GM12878 (cell line): ENCODE measurements around the gene SRP14. TPM values are rescaled to one million over a fixed set of nuclear protein-coding genes. Genes with fewer than 3 reads are reported as not detected.

Source experiments
- ATAC-seq: fragments of 200-7000 bp; cut with Tn5 transposase; 3 replicates; pipeline ENCODE4 v1.9.1; 2020; ENCODE audit warnings: mild to moderate bottlenecking, moderate library complexity
- BruUV-seq: library from RNA; stranded (reverse); fragments of 400-500 nt; replicated peaks from 2 replicates; lab custom pipeline; 2021; lab: Mats Ljungman, UMichigan
- CTCF ChIA-PET: fragments of 300-600 bp; sonication (Branson Sonifier 250); formaldehyde crosslinking; extraction: SDS; loops from one replicate; lab custom pipeline; 2021; ENCODE audit warnings: inconsistent platforms; lab: Yijun Ruan, JAX
- POLR2A ChIA-PET: fragments of 350-600 bp; formaldehyde crosslinking; extraction: SDS; loops from one replicate; lab custom pipeline; 2021; ENCODE audit warnings: inconsistent platforms; lab: Charles Lee
- RAD21 ChIA-PET: fragments of 300-600 bp; sonication (Branson Sonifier 250); formaldehyde crosslinking; loops from one replicate; lab custom pipeline; 2023; ENCODE audit warnings: antibody characterized with exemption; ENCODE audit not compliant: unreplicated experiment; lab: Charles Lee
- SMC1A ChIA-PET: fragments of 300-600 bp; sonication (Branson Sonifier 250); formaldehyde crosslinking; loops from one replicate; lab custom pipeline; 2023; ENCODE audit not compliant: unreplicated experiment, uncharacterized antibody; lab: Charles Lee
- DNase-seq: peaks from one replicate; pipeline ENCODE4 v3.0.0-alpha.2; 2011; ENCODE audit warnings: low read depth, low spot score
- FAIRE-seq: peaks from 3 replicates; lab custom pipeline; 2011; peaks lifted over from hg19 to GRCh38; lab: Jason Lieb, UNC
- H2AFZ ChIP-seq: 2 replicates; pipeline ENCODE4 v1.6.0; 2011; ENCODE audit warnings: low read depth, low read length, control low read depth; ENCODE audit not compliant: control insufficient read depth
- H3K27ac ChIP-seq: 2 replicates; pipeline ENCODE4 v1.5.1; 2011; ENCODE audit warnings: control low read depth; ENCODE audit not compliant: control insufficient read depth, insufficient read depth
- H3K27me3 ChIP-seq, 2 experiments: replicated peaks in 1 of 2; 2 replicates each; pipeline versions ENCODE4 v1.6.0 to v1.6.1; 2011; ENCODE audit warnings: low read length in 1 of 2; ENCODE audit not compliant: control insufficient read depth in 2 of 2, insufficient read depth in 2 of 2
- H3K36me3 ChIP-seq, 2 experiments: 2 replicates each; pipeline ENCODE4 v1.5.1; 2011; ENCODE audit warnings: low read length in 1 of 2; ENCODE audit not compliant: control insufficient read depth in 2 of 2, insufficient read depth in 2 of 2
- H3K4me1 ChIP-seq: 2 replicates; pipeline ENCODE4 v1.6.1; 2011; ENCODE audit warnings: mild to moderate bottlenecking, low read length, moderate library complexity, mixed read lengths; ENCODE audit not compliant: control insufficient read depth, insufficient read depth
- H3K4me2 ChIP-seq: 2 replicates; pipeline ENCODE4 v1.6.0; 2011; ENCODE audit warnings: control low read depth; ENCODE audit not compliant: control insufficient read depth, insufficient read depth
- H3K4me3 ChIP-seq: fragments of 200-600 bp; sonication (generic); 2 replicates; pipeline ENCODE4 v1.5.1; 2016
- H3K79me2 ChIP-seq: 2 replicates; pipeline ENCODE4 v1.6.0; 2011; ENCODE audit warnings: low read length; ENCODE audit not compliant: control insufficient read depth, insufficient read depth
- H3K9ac ChIP-seq: 2 replicates; pipeline ENCODE4 v1.8.0; 2011; ENCODE audit warnings: low read length, control low read depth, mixed read lengths; ENCODE audit not compliant: control insufficient read depth, insufficient read depth
- H3K9me3 ChIP-seq: replicated peaks from 3 replicates; pipeline ENCODE4 v1.5.1; 2011; ENCODE audit warnings: mild to moderate bottlenecking, low read length; ENCODE audit not compliant: control insufficient read depth, insufficient read depth
- H4K20me1 ChIP-seq: 2 replicates; pipeline ENCODE4 v1.6.0; 2011; ENCODE audit not compliant: control insufficient read depth, insufficient read depth
- NR2F1 ChIP-seq: fragments of 450-650 bp; conservative IDR thresholded peaks from 2 replicates; pipeline ENCODE4 v1.6.1; 2017; ENCODE audit warnings: mild to moderate bottlenecking
- RFX5 ChIP-seq: IDR thresholded peaks from 2 replicates; pipeline ENCODE4 v1.6.1; 2011; ENCODE audit warnings: low read depth, low read length, improper control_type of control experiment
- ZNF24 ChIP-seq: fragments of 450-650 bp; IDR thresholded peaks from 2 replicates; pipeline ENCODE4 v1.6.1; 2017; ENCODE audit warnings: antibody characterized with exemption, mild to moderate bottlenecking
- WGBS: methylation state at CpG from one replicate; pipeline ENCODE4 v1.1.6; 2016; ENCODE audit warnings: low lambda C conversion rate; ENCODE audit not compliant: insufficient replicate concordance, insufficient coverage; ENCODE audit errors: missing lambda C conversion rate; 5-methylcytosine and 5-hydroxymethylcytosine counted together
- in situ Hi-C: fragments of 300-500 bp; cut with MboI; formaldehyde crosslinking; loops from 9 replicates; pipeline ENCODE4 v1.14.3; 2018; ENCODE audit warnings: mixed read lengths
- intact Hi-C: fragments of 100-400 bp; cut with micrococcal nuclease; formaldehyde crosslinking; loops from one replicate; pipeline ENCODE4 v1.14.2; 2022; ENCODE audit not compliant: unreplicated experiment
- polyA plus RNA-seq, 11 experiments: library from polyadenylated mRNA; depleted of rRNA in 4 of 11; unstranded in 6 of 11; stranded (reverse) in 5 of 11; fragments of >200 nt; fragmentation: Nextera tagmentation in 4 of 11; fragmentation: Illumina TruSeq in 1 of 11; extraction: Ambion mirVana in 4 of 11; extraction: Trizol in 1 of 11; gene quantifications; 1 replicate in 1 of 11; 2 replicates in 10 of 11; pipeline versions ENCODE4 v1.2.1 to v1.2.3, GENCODE V29; 2011 to 2016; ENCODE audit warnings: inconsistent platforms in 2 of 11, missing spikeins in 2 of 11, low read depth in 1 of 11
- total RNA-seq, 4 experiments: library from RNA; depleted of rRNA in 3 of 4; stranded (reverse); fragments of >200 nt in 3 of 4; fragmentation: Illumina TruSeq in 1 of 4; extraction: Trizol in 1 of 4; gene quantifications; 2 replicates each; pipeline versions ENCODE4 v1.2.1 to v1.2.3, GENCODE V29; 2013 to 2021
- TF ChIP-seq, protein P1 (sequence below): fragments of 450-650 bp; IDR thresholded peaks from 2 replicates; pipeline ENCODE4 v1.6.1; 2016; ENCODE audit warnings: mild to moderate bottlenecking

SRP14 gene
- total and polyA plus RNA-seq, 10 of the 15 experiments (the other 5 are each of a cell fraction or from before 2014, with no cell fraction given): 141 to 1,182 (median 493) TPM

- no peak overlapping the region for H2AFZ ChIP-seq
- no peak overlapping the region for H3K9ac ChIP-seq
- CTCF ChIA-PET: interaction anchor here (1.9 to 23.9 kb wide), 2 partner anchors 32 to 51 kb away, joined by 6 to 578 read pairs; partner anchors contain the start of gene BMF
- H3K27me3 ChIP-seq: no peaks in the 10 kb centered on the region
- no TSS peak for BruUV-seq
- POLR2A ChIA-PET: interaction anchor here (0.5 to 5.8 kb wide), 3 partner anchors 46 to 117 kb away, joined by 3 to 72 read pairs (median 56); partner anchors contain the start of gene BMF
- no peaks in the 10 kb centered on the region for H4K20me1 ChIP-seq
- no peaks in the 10 kb centered on the region; a peak in 1 of 4 replicates for H3K36me3 ChIP-seq
- intact Hi-C loops: no loop called here
- no peak overlapping the region for H3K4me2 ChIP-seq
- H3K27ac ChIP-seq: no peak overlapping the region
- FAIRE-seq (no peak), DNase-seq (no peak), ATAC-seq (no peak)
- TF ChIP-seq RFX5: no peak
- TF ChIP-seq NR2F1: no peak
- TF ChIP-seq ZNF24: no peak
- TF ChIP-seq, protein P1, sequence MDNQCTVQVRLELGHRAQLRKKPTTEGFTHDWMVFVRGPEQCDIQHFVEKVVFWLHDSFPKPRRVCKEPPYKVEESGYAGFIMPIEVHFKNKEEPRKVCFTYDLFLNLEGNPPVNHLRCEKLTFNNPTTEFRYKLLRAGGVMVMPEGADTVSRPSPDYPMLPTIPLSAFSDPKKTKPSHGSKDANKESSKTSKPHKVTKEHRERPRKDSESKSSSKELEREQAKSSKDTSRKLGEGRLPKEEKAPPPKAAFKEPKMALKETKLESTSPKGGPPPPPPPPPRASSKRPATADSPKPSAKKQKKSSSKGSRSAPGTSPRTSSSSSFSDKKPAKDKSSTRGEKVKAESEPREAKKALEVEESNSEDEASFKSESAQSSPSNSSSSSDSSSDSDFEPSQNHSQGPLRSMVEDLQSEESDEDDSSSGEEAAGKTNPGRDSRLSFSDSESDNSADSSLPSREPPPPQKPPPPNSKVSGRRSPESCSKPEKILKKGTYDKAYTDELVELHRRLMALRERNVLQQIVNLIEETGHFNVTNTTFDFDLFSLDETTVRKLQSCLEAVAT: peak; percentile 58
- peaks cover 75% of the 10 kb centered on the region for H3K4me1 ChIP-seq
- in situ Hi-C loops: loop anchor here (10.0 kb wide), 1 partner anchor 54 kb away; the partner anchor contains the start of gene BMF
- 98% methylated on average over 11 of the region's 12 CpGs for WGBS
- no peak overlapping the region for H3K4me3 ChIP-seq
- SMC1A ChIA-PET: interaction anchor here (1.2 to 5.9 kb wide), 5 partner anchors 13 to 59 kb away, joined by 4 to 99 read pairs (median 34); no protein-coding TSS in a partner anchor
- RAD21 ChIA-PET: interaction anchor here (21.0 kb wide), 1 partner anchor 51 kb away, joined by 509 read pairs; the partner anchor contains the start of gene BMF
- 0 out of 2 replicates have a peak, but pooled peaks cover 2% of the 10 kb centered on the region for H3K79me2 ChIP-seq
- no peaks in the 10 kb centered on the region for H3K9me3 ChIP-seq
Observed at GRCh38 chr15:40050788-40051470, 11.9 kb upstream of the SRP14 start.
